ENCODE measurements around the gene FOXP1.

The FOXP1 gene

DNA sequence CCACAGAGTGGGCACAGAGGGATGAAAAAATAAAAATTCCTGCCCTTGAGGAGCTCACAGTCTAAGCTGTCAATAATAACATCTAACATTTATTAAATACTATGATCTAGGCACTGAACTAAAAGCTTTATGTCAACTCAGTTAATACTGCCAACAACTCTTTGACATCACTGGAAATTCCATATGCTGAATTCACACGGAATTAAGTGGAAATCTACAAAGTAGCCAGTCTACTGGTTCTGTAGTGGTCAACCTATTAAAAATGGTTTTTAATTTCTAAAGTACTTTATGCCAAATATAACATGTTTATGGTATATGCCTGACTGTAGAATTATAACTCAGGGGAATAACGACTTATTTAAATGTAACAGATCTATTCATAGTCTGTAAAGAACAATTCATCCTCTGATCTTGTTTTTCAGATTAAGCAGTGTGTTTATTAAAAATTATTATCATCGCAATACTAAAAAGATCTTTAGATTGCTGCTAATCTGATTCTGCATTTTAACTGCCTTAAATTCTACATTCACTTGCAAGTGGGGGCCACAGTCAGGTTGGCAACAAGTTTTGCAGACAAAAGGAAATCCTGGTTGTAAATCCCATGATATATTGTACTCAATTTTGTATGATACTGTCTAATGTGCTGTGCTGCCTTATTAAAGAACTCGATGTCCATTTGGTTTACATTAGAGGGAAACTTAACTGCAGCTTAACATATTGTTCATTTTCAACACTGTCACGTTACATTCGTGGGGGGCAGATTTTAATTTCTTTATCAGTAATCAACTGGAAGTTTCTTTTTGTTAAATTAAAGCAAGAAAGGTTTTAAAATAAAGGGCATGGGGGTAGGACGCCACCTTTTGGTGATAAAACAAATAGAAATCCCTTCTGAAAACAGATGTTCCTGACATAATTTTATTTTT is 2.6 kb upstream of the FOXP1 start:
- peak; percentile 9 for DNase-seq

DNA sequence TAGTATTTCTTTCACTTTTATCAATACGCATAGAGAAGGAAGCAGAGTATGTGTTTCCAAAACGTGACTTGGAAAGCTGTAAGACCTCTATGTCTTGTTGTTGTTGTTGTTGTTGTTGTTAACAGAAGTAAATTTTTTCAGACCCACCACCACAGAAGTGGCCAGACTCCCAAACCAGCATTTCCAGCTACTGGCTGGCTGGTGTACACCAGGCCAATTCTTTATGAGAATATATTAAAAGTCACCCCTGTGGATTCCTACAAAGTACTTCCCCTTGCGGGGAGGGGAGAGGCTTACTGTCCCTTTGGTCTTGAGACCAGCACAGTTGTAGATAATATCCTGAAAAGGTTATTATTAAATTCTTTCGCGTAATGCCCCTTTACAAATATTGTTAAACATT is 1.6 kb upstream of the FOXP1 start:
- peak; percentile 10 for DNase-seq

DNA sequence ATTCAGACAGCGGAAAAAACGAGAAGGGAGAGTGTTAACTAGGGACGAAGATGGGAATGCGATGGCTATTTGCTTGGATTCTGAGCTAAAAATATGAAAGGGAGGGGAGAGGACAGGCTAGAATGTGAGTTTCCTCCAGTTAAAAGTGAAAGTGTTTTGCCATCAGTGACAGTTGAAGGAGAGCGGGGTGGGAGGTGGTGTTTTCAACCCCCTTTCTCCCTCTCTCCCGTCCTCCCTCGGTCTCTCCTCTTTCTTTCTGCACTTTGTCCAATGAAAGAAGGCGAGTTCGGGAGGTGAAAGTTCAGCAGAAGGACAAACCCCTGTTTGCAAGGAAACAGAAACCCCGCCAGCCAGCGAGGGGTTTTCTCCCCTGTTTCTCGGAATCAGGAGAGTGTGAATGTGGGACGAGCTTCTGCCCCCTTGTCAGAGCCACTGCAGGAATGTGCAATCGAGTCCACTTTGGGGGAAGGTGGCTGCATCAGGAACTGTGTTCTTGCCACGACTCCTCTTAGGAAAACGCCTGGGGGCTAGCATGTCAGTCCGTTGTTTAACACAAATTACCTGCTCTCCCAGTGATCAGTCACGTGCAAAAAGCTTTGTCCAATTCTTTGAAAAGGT is 975 bp upstream of the FOXP1 start:
- DNase-seq: peak; percentile 64

DNA sequence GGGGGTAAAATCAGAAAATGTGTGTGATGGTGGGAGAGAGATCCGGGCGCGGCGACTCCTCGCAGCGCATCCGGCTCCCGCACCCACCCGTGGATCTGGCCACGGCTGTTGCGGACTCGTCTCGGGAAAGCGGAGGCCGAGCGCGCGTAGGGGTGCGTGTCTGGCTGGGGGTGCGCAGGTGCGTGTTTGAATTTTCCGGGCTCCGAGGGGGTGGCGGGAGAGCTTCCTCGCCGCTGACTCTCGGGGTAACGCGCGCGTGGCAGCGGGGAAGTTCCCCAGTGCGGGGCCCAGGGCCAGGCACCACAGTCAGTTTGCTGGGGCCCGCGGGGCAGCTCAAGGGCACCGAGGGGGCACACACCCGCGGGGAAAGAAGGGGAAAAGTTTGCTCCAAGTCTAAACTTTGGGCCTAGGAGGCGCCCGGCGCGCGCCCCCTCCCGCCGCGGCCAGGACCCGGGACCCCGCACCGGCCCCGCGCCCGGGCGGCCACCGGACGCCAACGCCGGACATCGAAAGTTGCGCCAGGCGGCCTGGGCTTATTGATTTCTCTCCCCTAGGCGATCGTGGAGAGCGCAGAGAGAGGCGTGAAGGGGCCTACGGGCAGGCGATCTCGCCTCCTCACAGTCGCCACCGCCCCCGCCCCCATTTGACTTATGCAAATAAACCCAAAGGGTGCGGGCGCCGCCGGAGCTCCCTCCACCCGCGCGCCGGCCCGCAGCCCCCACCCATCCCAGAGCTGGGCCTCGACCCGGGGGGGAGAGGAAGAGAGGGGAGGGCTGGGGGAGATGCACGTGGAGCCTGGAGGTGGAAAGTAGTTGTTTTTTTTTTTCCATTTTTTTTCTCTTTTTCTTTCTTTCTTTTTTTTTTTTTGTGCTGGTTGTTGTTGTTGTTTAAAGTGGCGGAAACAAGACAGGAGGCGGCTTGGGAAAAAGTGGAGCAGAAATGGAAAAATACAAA is 639 bp downstream of the FOXP1 start:
- peak; percentile 75 for DNase-seq

DNA sequence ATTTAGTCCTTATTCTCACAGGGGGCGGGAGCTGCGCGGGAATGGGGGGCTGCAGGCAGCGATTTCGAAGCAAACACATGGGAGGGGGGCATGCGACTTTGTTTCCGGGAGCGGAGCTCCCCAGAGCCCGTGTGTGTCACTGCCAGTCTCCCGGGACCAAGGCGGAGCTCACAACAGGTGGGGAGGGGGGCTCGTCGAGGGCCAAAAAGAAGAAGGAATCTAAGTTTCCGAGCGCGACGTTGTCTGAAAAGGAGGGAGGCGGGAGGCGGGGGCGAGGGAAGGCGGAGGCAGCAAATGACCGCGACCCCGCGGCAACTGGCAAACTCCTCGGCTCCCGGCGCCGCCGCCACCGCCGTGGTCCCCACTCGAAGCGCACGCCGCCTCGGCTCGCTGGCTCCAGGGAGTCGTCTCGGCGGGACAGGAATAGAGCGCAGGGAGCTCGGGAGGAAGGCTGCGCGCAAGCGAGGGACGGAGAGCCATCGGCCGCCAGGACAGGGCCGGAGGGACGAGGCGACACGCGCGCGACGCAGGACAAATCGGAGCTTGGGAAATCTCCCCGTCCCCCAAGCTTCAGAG is 1.4 kb downstream of the FOXP1 start:
- peak; percentile 52 for DNase-seq

DNA sequence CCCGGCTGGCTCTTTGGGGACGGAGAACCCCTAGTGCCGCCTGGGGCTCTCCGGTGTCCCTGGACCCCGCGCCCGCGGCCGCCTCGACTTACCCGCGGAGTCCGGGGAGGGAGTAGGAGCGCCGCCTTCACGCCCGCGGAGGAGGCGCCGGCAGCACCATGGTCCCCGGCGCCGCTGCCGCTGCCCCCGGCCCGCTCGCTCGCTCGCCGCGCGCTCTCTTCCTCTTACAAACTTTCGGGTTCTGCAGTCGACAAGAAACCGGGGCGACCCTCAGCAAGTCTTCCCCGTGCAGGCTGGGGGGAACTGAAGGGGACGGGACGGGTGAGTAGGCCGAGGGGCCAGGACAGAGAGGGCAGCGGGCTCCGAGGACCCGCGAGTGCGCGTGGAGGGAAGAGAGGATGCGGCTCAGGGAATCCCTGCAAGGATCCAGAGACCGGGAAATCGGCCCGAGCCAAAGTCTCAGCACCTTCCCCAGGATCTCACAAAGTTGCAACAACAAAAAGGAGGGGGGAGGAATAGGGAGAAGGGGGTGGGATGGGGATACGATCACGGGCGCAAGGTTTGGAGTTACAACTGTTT is 2.0 kb downstream of the FOXP1 start:
- peak; percentile 36 for DNase-seq

DNA sequence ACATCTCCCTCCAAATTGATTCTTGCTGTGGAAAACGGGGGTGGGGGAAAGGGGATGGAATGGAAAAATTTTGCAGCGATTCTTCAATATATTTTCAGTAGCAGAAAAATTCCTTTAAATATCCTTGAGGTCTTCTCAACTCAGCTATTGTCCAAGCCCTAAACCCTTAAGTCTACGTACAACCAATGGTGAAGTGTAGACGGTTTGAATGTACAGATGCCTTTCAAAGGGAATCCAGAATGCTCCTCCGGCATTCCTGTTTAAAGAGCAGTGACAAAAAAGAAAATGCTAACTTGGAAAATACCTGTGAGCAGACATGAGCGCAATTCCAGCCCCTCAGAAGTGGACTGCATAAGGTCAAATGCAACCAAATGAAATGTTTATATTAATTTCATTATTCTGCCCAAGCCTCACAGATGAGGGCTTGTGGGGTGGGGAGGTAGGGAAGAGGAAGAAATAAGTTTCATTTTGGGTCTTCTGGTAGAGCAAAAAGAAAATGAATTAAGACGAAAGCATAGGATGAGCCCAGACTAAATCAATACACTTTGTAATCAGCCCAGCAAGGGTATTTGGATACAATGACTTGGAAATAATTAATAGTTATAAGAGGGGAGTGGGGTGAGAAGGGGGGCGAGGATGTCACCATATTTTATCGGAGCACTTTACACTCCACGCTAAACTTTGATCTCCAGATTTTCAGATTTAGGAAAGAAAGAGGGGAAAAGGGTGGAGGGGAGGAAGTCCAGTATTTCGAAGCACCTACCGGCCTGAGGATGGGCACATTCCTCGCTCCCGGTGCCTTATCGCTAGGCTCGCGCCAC is 2.7 kb downstream of the FOXP1 start:
- DNase-seq: no peak

DNA sequence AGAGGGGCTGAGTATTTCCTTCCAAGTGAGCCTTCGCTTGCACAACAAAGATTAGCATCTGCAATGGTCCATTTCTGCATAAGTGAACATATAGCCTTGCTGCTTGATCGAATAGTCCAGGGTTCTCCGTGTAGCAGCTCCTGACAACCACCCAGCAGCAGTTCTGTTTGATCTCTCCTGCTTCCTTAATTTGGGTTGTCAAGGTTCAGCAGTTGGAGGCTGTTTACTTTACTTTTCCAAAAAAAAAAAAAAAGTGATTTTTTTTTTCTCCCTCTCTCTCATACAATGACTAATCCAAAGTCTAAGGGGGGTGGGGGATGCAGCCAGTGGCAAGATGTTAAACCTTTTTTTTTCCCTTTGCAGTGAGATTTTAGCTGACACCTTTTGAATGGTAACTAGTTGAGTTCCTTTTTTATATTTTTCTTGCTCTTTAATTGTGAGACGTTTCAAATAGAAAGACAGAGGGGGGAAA is 3.6 kb downstream of the FOXP1 start:
- DNase-seq: no peak

DNA sequence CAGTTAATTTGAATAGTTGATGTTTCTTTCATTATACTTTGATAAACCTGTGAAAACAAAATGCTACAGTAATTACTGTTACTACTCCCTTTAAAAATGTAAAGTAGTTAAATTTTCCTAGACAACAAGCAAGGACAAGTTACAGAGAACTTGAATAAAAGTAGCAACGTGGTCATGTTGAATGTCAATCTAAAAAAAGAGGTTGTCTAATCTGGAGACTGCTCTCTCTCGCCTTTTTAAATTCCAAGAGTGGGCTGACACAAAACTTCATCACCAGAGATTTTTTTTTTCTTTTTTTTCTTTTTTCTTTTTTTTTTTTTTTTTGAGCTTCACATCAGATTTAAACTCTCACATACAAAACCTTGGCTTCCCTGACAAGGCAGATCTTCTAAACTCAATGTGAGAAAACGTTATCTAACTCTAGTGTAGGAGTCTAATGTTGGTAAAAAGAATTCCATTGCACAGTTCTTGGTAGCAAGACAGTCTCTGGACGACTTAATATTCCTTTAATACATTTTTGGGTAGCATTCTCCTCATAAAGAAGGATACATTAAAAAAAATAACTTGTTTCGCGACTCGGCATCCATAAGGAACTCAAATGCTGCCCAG is 4.1 kb downstream of the FOXP1 start:
- no peak for DNase-seq

DNA sequence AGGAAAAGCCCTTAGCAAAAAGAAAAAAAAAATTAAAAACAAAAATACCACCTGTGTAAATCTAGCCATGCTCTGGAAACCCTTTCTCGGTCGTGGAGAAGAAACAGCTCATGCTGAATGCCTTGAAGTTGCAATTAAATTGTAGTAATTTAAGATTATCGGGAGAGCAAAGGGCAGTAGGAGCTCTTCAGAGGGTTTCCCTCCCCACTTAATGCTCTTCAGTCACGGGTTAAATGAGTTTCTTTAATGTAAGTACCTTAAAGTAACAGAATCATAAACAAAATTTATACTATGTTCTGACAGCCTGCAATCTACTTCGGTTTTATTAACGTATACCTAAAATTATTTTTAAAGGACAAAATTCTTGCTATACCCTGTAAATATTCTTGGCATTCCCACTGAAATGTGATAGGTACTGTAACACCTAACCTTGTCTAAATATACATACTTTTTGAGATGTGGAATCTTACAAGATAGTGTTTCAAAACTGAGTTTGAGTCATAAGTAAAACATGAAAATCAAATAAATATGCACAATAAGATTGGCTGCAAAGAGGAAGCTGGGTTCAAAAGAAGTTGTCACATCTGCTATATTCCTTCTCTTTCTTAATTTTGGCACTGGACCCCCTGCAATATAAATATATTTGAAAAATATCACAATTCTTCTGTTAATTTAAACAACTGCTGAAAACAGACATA is 5.3 kb downstream of the FOXP1 start:
- DNase-seq: no peak

DNA sequence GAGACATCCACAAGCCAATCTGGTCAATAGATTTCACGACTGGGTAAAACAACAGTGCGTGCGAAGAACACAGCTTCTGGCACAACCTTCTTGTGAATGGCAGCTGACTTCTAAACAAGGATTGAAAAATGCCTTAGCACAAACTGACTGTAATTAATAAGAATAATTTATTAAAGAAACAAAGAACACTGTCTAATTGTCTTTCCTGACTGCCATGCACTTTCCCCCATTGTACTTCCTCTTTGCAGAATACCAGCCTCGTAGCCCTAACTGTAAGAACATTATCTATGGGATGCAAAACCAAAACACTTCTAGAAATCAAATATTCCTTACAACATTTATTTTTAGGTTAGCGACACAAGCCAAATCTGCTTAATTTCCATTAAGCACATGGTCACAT is 6.5 kb downstream of the FOXP1 start:
- DNase-seq: no peak

DNA sequence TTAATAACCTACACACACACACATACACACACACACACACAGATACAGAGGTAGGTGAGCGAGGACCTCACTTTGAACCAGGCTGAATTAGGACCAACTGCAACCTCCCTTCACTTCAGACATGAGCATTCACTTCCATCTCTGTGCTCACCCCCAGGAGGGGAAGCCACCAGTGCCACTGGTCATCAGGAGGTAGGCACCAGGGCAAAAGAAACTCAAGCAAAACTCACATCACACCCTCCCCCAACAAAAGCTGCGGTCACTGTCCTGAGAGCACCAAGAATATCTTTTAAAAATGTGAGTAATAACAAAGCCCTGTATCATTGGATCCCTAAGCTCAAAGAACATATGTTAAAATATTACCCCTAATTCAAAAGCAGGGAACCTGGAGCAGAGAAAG is 8.1 kb downstream of the FOXP1 start:
- no peak for DNase-seq

DNA sequence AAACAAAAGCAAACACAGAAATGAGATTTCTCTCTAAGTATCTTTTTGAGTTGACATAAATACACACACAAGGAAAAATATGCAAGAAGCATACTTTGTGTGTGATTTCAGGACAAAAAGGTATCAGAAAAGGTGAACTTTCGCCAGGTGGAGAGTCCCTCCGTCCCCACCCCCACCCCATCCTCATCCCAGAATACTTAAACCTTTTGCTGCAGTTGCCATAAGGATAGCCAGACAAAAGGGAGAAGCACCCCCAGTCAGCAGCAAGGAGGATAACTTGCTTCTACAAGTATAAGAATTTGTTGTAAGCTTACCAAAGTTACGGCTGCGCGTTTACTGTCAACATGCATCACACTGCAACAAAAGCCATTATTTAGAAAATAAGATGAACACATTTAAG is 10.3 kb downstream of the FOXP1 start:
- DNase-seq: no peak

DNA sequence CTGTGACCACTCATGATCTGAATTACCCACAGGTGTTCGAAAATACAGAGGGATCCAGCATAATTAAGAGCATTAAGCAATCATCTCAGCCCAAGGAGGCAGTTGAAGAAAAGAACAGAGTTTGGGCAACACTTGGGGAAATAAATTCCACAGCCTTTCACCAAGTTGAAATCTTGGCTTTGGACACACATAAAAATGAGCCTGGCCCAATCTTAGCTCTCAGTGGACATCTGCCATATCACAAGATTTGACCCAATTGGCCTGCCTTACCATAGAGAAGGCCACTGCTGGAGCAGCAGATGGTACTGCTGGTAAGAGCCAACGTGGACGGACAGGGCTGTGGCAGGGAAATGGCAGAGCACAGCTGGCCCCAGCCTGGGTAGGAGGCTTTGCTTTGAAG is 13.0 kb downstream of the FOXP1 start:
- DNase-seq: no peak

DNA sequence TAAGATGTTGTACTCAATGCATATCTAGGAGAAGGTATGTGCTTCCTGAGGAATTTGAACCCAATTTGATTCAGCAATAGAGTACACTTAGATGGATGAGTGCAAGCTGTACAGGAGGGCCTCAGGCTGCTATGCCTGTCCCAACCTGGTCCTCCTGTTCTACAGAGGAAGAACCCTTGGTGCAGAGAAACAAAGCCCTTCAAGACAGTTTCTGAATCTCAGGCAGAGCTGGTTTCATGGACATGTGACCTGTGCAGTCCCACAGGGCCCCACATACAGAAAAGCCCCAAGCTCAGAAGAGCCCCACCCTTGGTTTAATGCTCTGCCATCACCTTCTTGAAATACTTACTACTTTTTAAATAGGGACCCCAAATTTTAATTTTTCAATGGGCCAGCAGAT is 15.3 kb downstream of the FOXP1 start:
- no peak for DNase-seq

DNA sequence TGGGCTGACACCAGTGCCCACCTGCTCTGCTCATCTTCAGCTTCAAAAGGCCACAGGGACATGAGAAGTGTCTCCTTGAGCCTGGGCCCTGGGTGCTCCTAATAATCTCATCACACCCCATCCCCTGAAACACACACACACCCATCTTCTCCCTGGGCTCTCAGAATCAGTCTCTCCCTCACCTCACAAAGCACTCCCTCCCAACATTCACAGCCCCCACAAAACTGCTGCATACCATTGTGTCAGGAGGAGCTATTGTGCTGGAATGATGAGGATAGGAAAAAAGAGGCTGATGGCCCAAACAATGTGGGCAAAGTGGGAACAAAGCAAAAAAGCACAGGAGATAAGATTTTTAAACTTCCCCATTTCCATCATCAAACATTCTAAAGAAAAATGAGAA is 16.8 kb downstream of the FOXP1 start:
- no peak for DNase-seq

DNA sequence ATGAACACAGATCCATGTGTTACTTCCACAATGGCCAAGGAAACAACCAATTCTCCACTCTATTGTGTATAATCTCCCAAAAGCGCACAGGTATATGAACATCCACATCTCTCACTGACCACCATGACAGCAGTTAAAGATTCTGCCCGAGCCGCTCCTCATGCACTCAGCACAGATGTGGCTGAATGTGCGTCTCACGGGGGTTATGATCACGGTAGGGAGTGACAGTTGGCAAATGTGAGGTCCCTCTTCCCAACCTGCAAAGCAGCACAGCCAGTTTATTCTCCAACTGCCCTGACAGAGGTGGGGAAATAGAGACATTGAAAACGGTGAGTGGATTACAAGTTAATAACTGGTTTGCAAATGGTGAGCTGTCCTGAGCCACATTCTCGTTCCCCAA is 17.6 kb downstream of the FOXP1 start:
- DNase-seq: no peak

DNA sequence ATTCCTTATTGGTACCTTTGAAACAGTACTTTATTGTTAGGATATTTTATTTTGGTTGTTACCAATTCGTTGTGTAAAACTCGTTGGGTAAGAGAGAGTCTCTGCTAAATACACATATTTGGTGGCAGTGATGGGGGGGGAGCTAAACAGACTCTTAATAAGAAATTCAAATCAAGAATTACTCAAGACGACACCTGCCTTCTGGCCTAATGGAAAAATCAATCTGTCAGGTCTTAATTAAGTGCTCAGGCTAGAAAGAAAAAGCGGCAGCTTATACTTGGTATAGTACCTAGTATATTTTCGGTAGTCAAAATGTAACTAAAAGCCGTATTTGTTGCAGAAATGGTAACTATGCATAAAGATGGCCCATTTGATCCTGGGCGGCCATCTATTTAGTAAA is 18.2 kb downstream of the FOXP1 start:
- no peak for DNase-seq

DNA sequence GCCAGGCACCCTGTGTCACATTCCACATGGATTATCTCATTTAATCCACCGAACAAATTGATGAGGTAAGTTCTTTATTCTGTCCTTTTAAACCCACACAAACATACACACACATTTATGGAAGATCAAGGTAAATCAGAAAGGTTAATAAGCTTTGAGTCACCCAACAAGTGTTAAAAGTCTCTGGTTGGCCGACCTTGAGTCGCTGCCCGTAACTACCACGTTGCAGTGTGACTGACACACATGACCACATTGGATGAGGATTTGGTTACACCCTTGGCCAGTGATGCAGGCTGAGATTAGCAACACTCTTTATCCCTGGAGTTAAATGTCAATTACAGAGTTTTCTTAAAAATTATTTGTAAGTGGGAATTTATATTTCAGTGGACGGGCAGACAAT is 19.2 kb downstream of the FOXP1 start:
- no peak for DNase-seq

DNA sequence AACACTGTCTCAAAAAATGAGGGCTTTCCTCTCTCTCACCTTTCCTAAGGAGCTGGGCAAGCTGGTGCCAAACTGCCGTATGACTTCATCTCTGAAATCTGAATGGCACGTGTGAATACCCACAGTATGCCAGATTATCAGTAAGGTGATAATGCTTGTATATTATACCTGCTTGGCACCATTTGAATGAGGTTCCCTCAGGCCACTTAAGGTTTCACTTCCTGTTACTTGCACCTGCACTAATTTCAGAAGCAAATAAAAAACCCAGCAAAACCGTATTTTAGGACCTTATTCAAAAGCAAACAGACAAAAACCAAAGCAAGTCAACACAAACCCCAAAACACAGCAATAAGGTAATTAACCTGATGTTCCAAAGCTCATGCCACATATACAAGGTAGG is 19.7 kb downstream of the FOXP1 start:
- no peak for DNase-seq

DNA sequence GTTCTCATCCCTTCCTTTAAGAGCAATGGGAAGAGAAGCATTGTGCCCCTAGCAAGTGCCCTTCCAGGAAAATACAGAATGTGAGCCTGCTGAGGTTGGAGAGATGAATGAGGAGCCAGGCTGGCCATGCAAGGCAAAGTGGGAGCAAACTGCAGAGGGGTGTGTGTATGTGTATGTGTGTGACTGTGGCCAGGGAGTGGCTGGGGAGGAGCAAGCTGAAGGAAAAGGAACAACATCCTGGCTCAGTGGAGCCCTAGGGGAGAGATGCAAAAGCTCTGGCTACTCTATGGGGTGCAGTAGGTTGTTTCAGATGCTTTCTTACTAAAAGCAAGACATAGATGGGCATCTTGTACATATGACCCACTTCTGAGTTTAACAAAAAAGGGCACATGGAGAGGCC is 20.6 kb downstream of the FOXP1 start:
- DNase-seq: no peak
